GM12878 (cell line): ENCODE data around the gene TRIM38. TPM values are rescaled to one million over a fixed set of nuclear protein-coding genes. Genes with fewer than 3 reads are reported as not detected.

Experiments
- CBFB ChIP-seq: IDR thresholded peaks from 2 replicates; pipeline ENCODE4 v1.6.1; 2016; ENCODE audit warnings: antibody characterized with exemption, low read depth
- CHD2 ChIP-seq: IDR thresholded peaks from 2 replicates; pipeline ENCODE4 v1.6.1; 2011; ENCODE audit warnings: low read depth, low read length, improper control_type of control experiment, borderline replicate concordance
- CHD4 ChIP-seq: fragments of 200-600 bp; sonication (generic); IDR thresholded peaks from 2 replicates; pipeline ENCODE4 v1.6.1; 2016; ENCODE audit warnings: mild to moderate bottlenecking
- EP300 ChIP-seq, 2 experiments: fragments of 150-350 bp in 1 of 2; IDR thresholded peaks; 2 replicates each; pipeline ENCODE4 v1.6.1; 2011 to 2012; ENCODE audit warnings: low read depth in 2 of 2, low read length in 2 of 2, borderline replicate concordance in 1 of 2, improper control_type of control experiment in 1 of 2, inconsistent platforms in 1 of 2; ENCODE audit not compliant: control insufficient read depth in 1 of 2
- FOS ChIP-seq: IDR thresholded peaks from 3 replicates; pipeline ENCODE4 v1.6.1; 2011; ENCODE audit warnings: borderline replicate concordance; ENCODE audit not compliant: insufficient read length; ENCODE audit errors: extremely low read depth
- FOXM1 ChIP-seq: IDR thresholded peaks from 2 replicates; pipeline ENCODE4 v1.6.1; 2012; ENCODE audit warnings: low read depth, mild to moderate bottlenecking, inconsistent platforms, low read length, moderate library complexity
- HSF1 ChIP-seq: fragments of 150-350 bp; IDR thresholded peaks from 2 replicates; pipeline ENCODE4 v1.6.1; 2014; ENCODE audit warnings: mild to moderate bottlenecking, low read depth, low read length
- JUND ChIP-seq: IDR thresholded peaks from 2 replicates; pipeline ENCODE4 v1.6.1; 2012; ENCODE audit warnings: low read depth, mild to moderate bottlenecking, low read length, improper control_type of control experiment, moderate library complexity
- KDM1A ChIP-seq: fragments of 200-600 bp; sonication (generic); IDR thresholded peaks from 2 replicates; pipeline ENCODE4 v1.6.1; 2016; ENCODE audit warnings: borderline replicate concordance
- MAX ChIP-seq: IDR thresholded peaks from 2 replicates; pipeline ENCODE4 v1.6.1; 2012; ENCODE audit warnings: low read depth, low read length, improper control_type of control experiment
- MLLT1 ChIP-seq: fragments of 450-650 bp; IDR thresholded peaks from 2 replicates; pipeline ENCODE4 v1.6.1; 2016; ENCODE audit warnings: mild to moderate bottlenecking
- MXI1 ChIP-seq: fragments of 150-350 bp; IDR thresholded peaks from 2 replicates; pipeline ENCODE4 v1.6.1; 2011; ENCODE audit warnings: low read depth, mild to moderate bottlenecking, inconsistent platforms, low read length, improper control_type of control experiment
- NFIC ChIP-seq: IDR thresholded peaks from 2 replicates; pipeline ENCODE4 v1.6.1; 2012; ENCODE audit warnings: low read depth, mild to moderate bottlenecking, inconsistent platforms, low read length, moderate library complexity
- RAD21 ChIP-seq: IDR thresholded peaks from 2 replicates; pipeline ENCODE4 v1.6.1; 2011; ENCODE audit warnings: mild to moderate bottlenecking, low read depth, low read length, moderate library complexity; ENCODE audit not compliant: insufficient read depth
- RBBP5 ChIP-seq: fragments of 200-600 bp; sonication (generic); conservative IDR thresholded peaks from 2 replicates; pipeline ENCODE4 v1.6.1; 2016
- RELB ChIP-seq: fragments of 450-650 bp; IDR thresholded peaks from 2 replicates; pipeline ENCODE4 v1.6.1; 2017; ENCODE audit warnings: low read depth, mild to moderate bottlenecking, moderate library complexity
- SP1 ChIP-seq: IDR thresholded peaks from one replicate; pipeline ENCODE4 v1.6.1; 2011; ENCODE audit warnings: low read depth, low read length
- SREBF1 ChIP-seq: IDR thresholded peaks from 2 replicates; pipeline ENCODE4 v1.6.1; 2012; ENCODE audit warnings: mild to moderate bottlenecking, low read length
- SREBF2 ChIP-seq: IDR thresholded peaks from 2 replicates; pipeline ENCODE4 v1.6.1; 2012; ENCODE audit warnings: mild to moderate bottlenecking, low read length
- SRF ChIP-seq, 2 experiments: IDR thresholded peaks; 2 replicates each; pipeline ENCODE4 v1.6.1; 2011; ENCODE audit warnings: low read depth in 2 of 2, low read length in 2 of 2, mild to moderate bottlenecking in 1 of 2, moderate library complexity in 1 of 2
- YBX1 ChIP-seq: fragments of 450-650 bp; IDR thresholded peaks from 2 replicates; pipeline ENCODE4 v1.6.1; 2016; ENCODE audit warnings: antibody characterized with exemption
- ZNF24 ChIP-seq: fragments of 450-650 bp; IDR thresholded peaks from 2 replicates; pipeline ENCODE4 v1.6.1; 2017; ENCODE audit warnings: antibody characterized with exemption, mild to moderate bottlenecking
- polyA plus RNA-seq, 11 experiments: library from polyadenylated mRNA; depleted of rRNA in 4 of 11; unstranded in 6 of 11; stranded (reverse) in 5 of 11; fragments of >200 nt; fragmentation: Nextera tagmentation in 4 of 11; fragmentation: Illumina TruSeq in 1 of 11; extraction: Ambion mirVana in 4 of 11; extraction: Trizol in 1 of 11; gene quantifications; 1 replicate in 1 of 11; 2 replicates in 10 of 11; pipeline versions ENCODE4 v1.2.1 to v1.2.3, GENCODE V29; 2011 to 2016; ENCODE audit warnings: inconsistent platforms in 2 of 11, missing spikeins in 2 of 11, low read depth in 1 of 11
- total RNA-seq, 4 experiments: library from RNA; depleted of rRNA in 3 of 4; stranded (reverse); fragments of >200 nt in 3 of 4; fragmentation: Illumina TruSeq in 1 of 4; extraction: Trizol in 1 of 4; gene quantifications; 2 replicates each; pipeline versions ENCODE4 v1.2.1 to v1.2.3, GENCODE V29; 2013 to 2021

The TRIM38 gene
- total and polyA plus RNA-seq, 10 of the 15 experiments (the other 5 are each of a cell fraction or from before 2014, with no cell fraction given) = 4.5 to 14.7 (median 11.1) TPM

GRCh38 chr6:25992413-25993340 lies 30.1 kb downstream of the TRIM38 start (continued):
- peak; percentile 70; the same call in 1 of the 2 replicates for TF ChIP-seq RELB
- TF ChIP-seq SRF (IDR thresholded peaks at IDR 0.05; ENCODE audit: low read depth in 2 of 2, low read length in 2 of 2) = 0 out of 4 replicates have a peak, but pooled peaks of 1 of the 2 experiments have one; percentile 7
- TF ChIP-seq MLLT1 = 0 out of 2 replicates have a peak, but pooled peaks have one; percentile 31
- TF ChIP-seq CHD4 = no peak
- TF ChIP-seq FOXM1 = peak; percentile 82
- peak; percentile 29; the same call in 1 of the 2 replicates for TF ChIP-seq SREBF1
- no peak for TF ChIP-seq CHD2
- 0 out of 4 replicates have a peak, but pooled peaks of 1 of the 2 experiments have one; percentile 14 for TF ChIP-seq EP300 (IDR thresholded peaks at IDR 0.05; ENCODE audit: borderline replicate concordance in 1 of 2, control insufficient read depth in 1 of 2, low read depth in 2 of 2, low read length in 2 of 2)
- no peak; the same call in 1 of the 2 replicates for TF ChIP-seq ZNF24
- TF ChIP-seq NFIC = no peak; the same call in 1 of the 2 replicates
- no peak for TF ChIP-seq FOS
- TF ChIP-seq CBFB = peak; percentile 55; the same call in 1 of the 2 replicates
- no peak for TF ChIP-seq JUND
- TF ChIP-seq MXI1 = no peak; the same call in 1 of the 2 replicates
- TF ChIP-seq HSF1 = 0 out of 2 replicates have a peak, but pooled peaks have one; percentile 48
- TF ChIP-seq YBX1 = no peak
- peak; percentile 68 for TF ChIP-seq SP1
- TF ChIP-seq MAX = peak; percentile 49
- peak; percentile 76 for TF ChIP-seq RAD21
- no peak for TF ChIP-seq KDM1A
- no peak for TF ChIP-seq RBBP5
- TF ChIP-seq SREBF2 = no peak
